Erythroblast (primary cell): ENCODE data around the gene ADAMTSL1.

Experiments
- GATA1 ChIP-seq: IDR thresholded peaks from 2 replicates; pipeline ENCODE4 v1.6.1; 2011; ENCODE audit warnings: low read depth, mild to moderate bottlenecking, control low read depth, low read length, moderate library complexity
- POLR2A ChIP-seq: IDR thresholded peaks from 2 replicates; pipeline ENCODE4 v1.6.1; 2011; ENCODE audit warnings: mild to moderate bottlenecking, low read length

GRCh38 chr9:18448101-18448500, 25.9 kb upstream of the ADAMTSL1 start:
- TF ChIP-seq POLR2A: no peak
- no peak for TF ChIP-seq GATA1
